Prostate gland (tissue), 2 donors: ENCODE measurements around the gene VAV3. TPM values are rescaled to one million over a fixed set of nuclear protein-coding genes. Genes with fewer than 3 reads are reported as not detected.

ENCODE experiments used
- DNase-seq: peaks from one replicate; pipeline ENCODE4 v3.0.0-alpha.2; 2019; ENCODE audit warnings: low spot score
- H3K27ac ChIP-seq, 2 donors: fragments of 200-600 bp; sonication (generic); 2 replicates each; pipeline ENCODE4 v1.5.1; 2017 to 2019
- H3K27me3 ChIP-seq: fragments of 200-600 bp; sonication (generic); replicated peaks from 2 replicates; pipeline ENCODE4 v1.5.1; 2019; ENCODE audit not compliant: insufficient read depth
- H3K36me3 ChIP-seq, 2 donors: fragments of 200-600 bp; sonication (generic); 1 replicate in 1 of 2; 2 replicates in 1 of 2; pipeline versions ENCODE4 v1.5.1 to v1.8.1; 2017 to 2019
- H3K4me1 ChIP-seq: fragments of 200-600 bp; sonication (generic); replicated peaks from 2 replicates; pipeline ENCODE4 v1.5.1; 2019
- H3K4me3 ChIP-seq, 2 donors: fragments of 200-600 bp; sonication (generic); 2 replicates each; pipeline ENCODE4 v1.5.1; 2017 to 2019
- H3K9me3 ChIP-seq: fragments of 200-600 bp; sonication (generic); 2 replicates; pipeline ENCODE4 v1.5.1; 2017
- POLR2A ChIP-seq: fragments of 450-650 bp; IDR thresholded peaks from one replicate; pipeline ENCODE4 v1.6.1; 2016; ENCODE audit warnings: antibody characterized with exemption, mild to moderate bottlenecking
- POLR2AphosphoS5 ChIP-seq: sonication (generic); formaldehyde crosslinking; IDR thresholded peaks from one replicate; pipeline ENCODE4 v1.6.1; 2017; ENCODE audit warnings: antibody characterized with exemption
- WGBS: methylation state at CpG from one replicate; pipeline ENCODE4 v1.1.5; 2018; 5-methylcytosine and 5-hydroxymethylcytosine counted together
- intact Hi-C: fragments of 100-400 bp; cut with DNase I; formaldehyde crosslinking; loops from one replicate; pipeline ENCODE4 v1.14.2; 2022
- total RNA-seq, 2 donors: library from RNA; depleted of rRNA; stranded (reverse); fragments of >200 nt; gene quantifications; one replicate each; pipeline ENCODE4 v1.1.0, GENCODE V29; 2016
- TF ChIP-seq, protein P1 (sequence below), 4 experiments: fragments of 200-600 bp in 2 of 4; fragments of 450-650 bp in 2 of 4; sonication (generic) in 2 of 4; IDR thresholded peaks; 1 replicate in 3 of 4; 2 replicates in 1 of 4; pipeline ENCODE4 v1.5.1; 2016 to 2019; ENCODE audit warnings: antibody characterized with exemption in 4 of 4, mild to moderate bottlenecking in 2 of 4, moderate library complexity in 2 of 4

Gene VAV3
- total RNA-seq, 2 donors from 2014 or later: 14.5 TPM

DNA sequence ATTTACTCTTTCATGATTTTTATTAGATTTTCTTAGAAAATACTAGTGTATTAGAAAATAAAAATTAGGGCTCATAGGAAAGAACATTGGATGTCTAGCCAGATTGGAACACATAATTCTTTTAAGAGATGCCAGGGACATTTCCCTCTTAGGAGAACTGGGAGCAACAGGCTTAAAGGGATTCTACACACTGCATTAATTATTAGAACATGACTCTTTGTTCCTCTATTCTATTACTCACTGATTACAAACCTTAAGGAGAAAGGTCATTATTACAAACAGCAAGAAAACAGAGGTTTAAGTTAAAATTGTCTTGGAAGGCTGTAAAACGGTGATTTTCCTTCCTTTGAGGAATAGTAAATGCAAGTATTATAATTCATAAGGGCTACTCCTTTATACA is 32.9 kb upstream of the VAV3 start:
- Histone ChIP-seq H3K4me1 (no peaks in the 10 kb centered on the region), H3K27me3 (no peaks in the 10 kb centered on the region), H3K27ac (no peak overlapping the region), H3K4me3 (no peak overlapping the region), H3K9me3 (no peaks in the 10 kb centered on the region), H3K36me3 (no peaks in the 10 kb centered on the region)
- intact Hi-C loops: no loop called here
- no peak for DNase-seq
- WGBS: 86% methylated on average over 1 of the region's 1 CpG
- no peak for TF ChIP-seq POLR2A
- TF ChIP-seq POLR2AphosphoS5: no peak
- TF ChIP-seq, protein P1, sequence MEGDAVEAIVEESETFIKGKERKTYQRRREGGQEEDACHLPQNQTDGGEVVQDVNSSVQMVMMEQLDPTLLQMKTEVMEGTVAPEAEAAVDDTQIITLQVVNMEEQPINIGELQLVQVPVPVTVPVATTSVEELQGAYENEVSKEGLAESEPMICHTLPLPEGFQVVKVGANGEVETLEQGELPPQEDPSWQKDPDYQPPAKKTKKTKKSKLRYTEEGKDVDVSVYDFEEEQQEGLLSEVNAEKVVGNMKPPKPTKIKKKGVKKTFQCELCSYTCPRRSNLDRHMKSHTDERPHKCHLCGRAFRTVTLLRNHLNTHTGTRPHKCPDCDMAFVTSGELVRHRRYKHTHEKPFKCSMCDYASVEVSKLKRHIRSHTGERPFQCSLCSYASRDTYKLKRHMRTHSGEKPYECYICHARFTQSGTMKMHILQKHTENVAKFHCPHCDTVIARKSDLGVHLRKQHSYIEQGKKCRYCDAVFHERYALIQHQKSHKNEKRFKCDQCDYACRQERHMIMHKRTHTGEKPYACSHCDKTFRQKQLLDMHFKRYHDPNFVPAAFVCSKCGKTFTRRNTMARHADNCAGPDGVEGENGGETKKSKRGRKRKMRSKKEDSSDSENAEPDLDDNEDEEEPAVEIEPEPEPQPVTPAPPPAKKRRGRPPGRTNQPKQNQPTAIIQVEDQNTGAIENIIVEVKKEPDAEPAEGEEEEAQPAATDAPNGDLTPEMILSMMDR (IDR thresholded peaks at IDR 0.05): no peak

DNA sequence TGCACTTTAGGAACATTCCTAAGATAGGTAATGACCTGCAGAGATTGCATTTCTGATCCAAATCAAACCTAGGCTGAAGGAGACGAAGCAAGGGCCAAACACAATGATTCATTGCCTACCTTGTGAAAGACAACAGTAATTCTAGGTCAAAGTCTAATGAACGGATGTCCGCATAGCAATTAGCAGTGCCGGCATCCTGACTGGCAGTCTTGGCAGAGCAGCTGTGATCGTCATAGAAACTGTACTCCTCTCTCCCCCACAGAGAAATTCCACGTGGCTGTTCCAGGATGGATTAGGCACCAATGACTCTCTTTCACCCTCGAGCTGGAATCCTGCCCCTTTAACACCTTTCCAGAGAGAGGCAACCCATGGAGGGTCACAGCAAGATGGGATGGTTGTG is 28.9 kb upstream of the VAV3 start:
- no peaks in the 10 kb centered on the region for H3K4me1 ChIP-seq
- no peaks in the 10 kb centered on the region for H3K27me3 ChIP-seq
- H3K27ac ChIP-seq: no peak overlapping the region
- H3K4me3 ChIP-seq: no peak overlapping the region
- intact Hi-C loops: no loop called here
- no peak for DNase-seq
- H3K36me3 ChIP-seq: no peaks in the 10 kb centered on the region
- WGBS: 23% methylated on average over 7 of the region's 7 CpGs
- TF ChIP-seq POLR2AphosphoS5 (no peak), POLR2A (no peak)
- TF ChIP-seq, protein P1 (IDR thresholded peaks at IDR 0.05): no peak
- H3K9me3 ChIP-seq: no peaks in the 10 kb centered on the region

DNA sequence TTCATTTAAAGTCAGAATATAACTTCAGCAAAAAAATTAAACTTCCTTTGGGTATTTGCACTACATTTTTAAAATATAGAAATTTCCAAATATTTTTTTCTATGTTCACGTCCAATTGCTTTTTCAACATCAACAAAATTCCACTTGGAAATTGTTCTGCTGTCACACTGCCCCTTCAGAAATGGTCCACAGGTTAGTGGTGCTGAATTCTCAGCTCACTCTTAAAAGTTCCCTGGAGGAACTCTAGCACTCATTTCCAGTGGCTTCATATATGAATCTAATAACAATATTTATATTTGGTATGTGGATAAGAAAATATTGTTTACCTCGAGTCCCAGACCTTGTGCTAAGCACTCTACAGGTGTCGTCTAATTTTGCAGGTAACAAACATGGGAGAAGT is 27.4 kb upstream of the VAV3 start:
- H3K27me3 ChIP-seq: no peaks in the 10 kb centered on the region
- H3K36me3 ChIP-seq: no peaks in the 10 kb centered on the region
- no peak for DNase-seq
- H3K4me1 ChIP-seq: no peaks in the 10 kb centered on the region
- TF ChIP-seq POLR2AphosphoS5: no peak
- TF ChIP-seq, protein P1 (IDR thresholded peaks at IDR 0.05): no peak
- whole genome bisulfite sequencing: 88% methylated on average over 3 of the region's 3 CpGs
- no peaks in the 10 kb centered on the region for H3K9me3 ChIP-seq
- no peak overlapping the region for H3K27ac ChIP-seq
- intact Hi-C loops: no loop called here
- no peak overlapping the region for H3K4me3 ChIP-seq

DNA sequence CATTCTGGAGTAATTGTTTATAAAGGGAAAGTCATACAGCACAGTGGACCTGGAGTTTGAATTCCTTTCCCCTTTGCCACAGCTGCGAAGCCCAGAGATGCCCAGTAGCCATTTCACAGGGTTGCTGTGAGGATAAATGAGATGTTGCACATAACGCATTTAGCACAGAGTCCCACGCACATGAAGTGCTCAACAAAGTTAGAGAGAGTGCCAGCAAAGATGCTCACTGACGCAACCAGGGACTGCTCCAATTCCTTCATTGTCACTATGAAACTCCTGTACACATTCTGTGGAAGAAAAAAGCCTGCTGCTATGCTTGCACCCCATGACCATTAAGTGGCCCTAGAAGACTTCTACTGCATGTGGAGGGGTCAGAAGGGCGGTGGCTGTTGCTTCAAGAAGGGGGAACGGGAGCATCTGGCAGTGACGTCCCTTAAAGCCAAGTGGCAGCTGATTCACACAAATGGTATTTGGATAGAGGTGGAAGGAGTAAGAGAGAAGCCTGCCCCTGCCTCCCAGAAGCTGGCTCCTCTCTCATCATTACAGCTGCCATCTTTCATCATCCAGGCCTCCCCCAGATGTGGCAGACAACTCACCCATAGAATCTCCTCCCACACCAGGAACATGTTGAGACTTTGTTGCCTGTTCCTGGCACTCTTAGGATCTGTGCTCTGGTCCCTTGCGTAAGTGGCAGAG is 26.5 kb upstream of the VAV3 start:
- Histone ChIP-seq H3K27ac (no peak overlapping the region), H3K9me3 (no peaks in the 10 kb centered on the region), H3K27me3 (no peaks in the 10 kb centered on the region), H3K4me1 (no peaks in the 10 kb centered on the region), H3K36me3 (no peaks in the 10 kb centered on the region), H3K4me3 (no peak overlapping the region)
- 81% methylated on average over 8 of the region's 8 CpGs for WGBS
- TF ChIP-seq POLR2AphosphoS5 (no peak), POLR2A (no peak)
- TF ChIP-seq, protein P1 (IDR thresholded peaks at IDR 0.05): no peak
- intact Hi-C loops: no loop called here
- DNase-seq: no peak

DNA sequence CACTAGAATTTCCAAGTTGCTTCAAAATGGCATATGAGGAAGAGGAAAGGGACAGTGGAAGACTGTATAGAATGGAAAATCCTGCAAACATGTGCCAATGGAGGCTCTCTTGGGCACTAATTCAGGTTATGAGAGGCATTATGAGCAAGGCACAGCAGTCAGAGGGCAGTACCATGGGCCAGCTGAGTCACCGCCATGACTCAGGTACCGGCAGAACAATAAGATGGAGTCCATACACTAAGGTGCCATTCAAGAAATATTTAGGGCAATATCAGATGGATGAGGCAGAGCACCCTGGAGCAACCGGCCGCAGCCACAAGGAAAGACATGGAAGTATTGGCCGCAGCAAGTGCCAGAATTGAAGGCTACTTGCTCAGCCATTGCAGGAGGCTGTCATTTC is 25.6 kb upstream of the VAV3 start:
- DNase-seq: no peak
- Histone ChIP-seq H3K4me3 (no peak overlapping the region), H3K27me3 (no peaks in the 10 kb centered on the region), H3K4me1 (no peaks in the 10 kb centered on the region), H3K9me3 (no peaks in the 10 kb centered on the region), H3K36me3 (no peaks in the 10 kb centered on the region), H3K27ac (no peak overlapping the region)
- TF ChIP-seq, protein P1 (IDR thresholded peaks at IDR 0.05): no peak
- TF ChIP-seq POLR2AphosphoS5: no peak
- no peak for TF ChIP-seq POLR2A
- WGBS: 96% methylated on average over 5 of the region's 5 CpGs
- intact Hi-C loops: no loop called here
